IPS-NIHi11 (cell line): ENCODE results near the gene GATA6.

Source experiments
- DNase-seq: peaks from one replicate; pipeline ENCODE4 v3.0.0; 2012; ENCODE audit warnings: mixed read lengths, low spot score

GATA6 gene

DNA sequence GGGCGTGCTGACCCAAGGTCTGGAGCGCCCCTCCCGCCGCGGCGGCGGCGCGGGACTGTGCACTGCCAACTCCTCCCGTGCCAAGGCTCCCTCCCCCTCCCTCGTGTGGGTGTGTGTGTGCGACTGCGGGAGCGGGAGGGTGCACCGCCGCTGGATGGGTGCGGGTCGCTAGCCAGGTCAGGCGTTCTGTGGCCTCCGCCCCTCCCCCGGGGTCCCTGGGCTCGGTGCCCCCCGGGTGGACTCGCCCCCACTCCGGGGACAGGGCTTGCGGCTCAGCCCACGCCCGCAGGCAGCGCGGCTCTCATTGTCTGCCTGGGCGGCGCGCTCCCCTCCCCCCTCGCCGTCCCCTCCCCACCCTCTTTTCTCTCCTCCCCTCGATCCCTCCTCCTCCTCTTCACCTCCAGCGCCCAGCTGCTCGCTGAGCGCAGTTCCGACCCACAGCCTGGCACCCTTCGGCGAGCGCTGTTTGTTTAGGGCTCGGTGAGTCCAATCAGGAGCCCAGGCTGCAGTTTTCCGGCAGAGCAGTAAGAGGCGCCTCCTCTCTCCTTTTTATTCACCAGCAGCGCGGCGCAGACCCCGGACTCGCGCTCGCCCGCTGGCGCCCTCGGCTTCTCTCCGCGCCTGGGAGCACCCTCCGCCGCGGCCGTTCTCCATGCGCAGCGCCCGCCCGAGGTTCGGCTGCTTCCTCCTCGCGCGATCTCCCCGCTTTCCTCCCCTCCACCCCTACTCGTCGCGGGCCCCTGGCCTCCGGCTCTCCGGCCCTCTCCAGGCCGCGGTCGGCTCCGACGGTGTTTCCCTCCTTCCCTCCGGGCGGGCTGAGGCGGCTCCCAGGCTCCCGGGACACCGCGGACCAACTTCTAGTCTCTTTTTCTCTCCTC, at the start of gene GATA6:
GATA6 (plus strand) TSS at position 579 of the 878 bp plus-strand sequence. CDS start 1,556 bp downstream, outside the sequence.
- peak; percentile 83 for DNase-seq

DNA sequence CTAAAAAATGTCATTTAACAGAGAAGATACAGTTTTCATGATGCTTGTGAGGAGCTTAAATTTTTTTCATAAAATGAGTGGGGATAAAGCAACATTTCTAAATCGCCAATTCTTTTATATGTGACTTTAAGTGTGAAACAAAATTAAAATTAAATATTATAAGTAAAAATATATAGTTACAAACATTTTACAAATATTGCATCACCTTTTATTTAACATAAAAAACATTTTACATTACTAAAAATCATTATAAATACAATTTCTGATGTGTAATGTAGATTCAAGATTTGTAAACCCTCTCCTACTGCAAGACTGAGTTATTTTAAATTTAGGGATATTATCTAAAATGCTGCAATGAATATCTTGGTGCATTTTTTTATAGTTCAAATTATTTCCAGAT, 44.4 kb upstream of the GATA6 start:
- DNase-seq = no peak

- DNase-seq = no peak
These were observed 40.4 kb upstream of the GATA6 start for GRCh38 chr18:22128954-22129353.

DNA sequence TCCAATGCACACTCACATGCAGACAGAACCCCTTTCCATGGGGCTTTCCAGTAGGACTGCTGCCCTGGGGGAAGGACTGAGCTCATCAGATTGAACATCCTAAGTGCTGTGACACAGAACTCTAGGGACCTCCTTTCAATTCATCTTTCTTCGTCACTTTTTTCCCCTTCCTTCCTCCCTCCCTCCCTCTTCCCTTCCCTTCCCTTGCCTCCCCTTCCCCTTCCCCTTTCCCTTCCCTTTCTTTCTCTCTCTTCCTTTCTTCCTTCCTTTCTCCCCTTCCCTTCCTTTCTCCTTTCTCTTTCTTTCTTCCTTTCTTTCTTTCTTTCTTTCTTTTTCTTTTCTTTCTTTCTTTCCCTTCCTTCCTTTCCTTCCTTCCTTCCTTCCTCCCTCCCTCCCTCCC, 39.6 kb upstream of the GATA6 start:
- no peak for DNase-seq

DNA sequence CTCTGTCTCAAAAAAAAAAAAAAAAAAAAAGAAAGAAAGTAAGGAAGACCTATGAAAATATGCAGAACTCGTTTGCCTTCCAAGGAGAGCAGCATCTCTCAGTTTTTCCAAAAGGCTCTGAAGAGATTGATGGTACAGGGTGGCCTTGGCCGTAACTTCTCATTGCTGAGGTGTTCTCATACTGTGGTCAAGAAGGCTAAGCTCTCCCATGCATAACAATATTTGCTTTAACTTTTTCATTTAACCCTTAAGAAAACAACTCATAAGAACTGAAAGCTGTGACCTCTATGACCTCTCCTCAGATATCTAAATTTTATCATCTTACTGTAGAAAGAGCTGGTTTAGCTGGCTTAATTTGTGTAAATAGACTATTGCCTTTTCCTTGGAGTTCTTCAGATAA, 37.1 kb upstream of the GATA6 start:
- DNase-seq = no peak

GRCh38 chr18:22132763-22133162, 36.6 kb upstream of the GATA6 start:
- DNase-seq = no peak

DNA sequence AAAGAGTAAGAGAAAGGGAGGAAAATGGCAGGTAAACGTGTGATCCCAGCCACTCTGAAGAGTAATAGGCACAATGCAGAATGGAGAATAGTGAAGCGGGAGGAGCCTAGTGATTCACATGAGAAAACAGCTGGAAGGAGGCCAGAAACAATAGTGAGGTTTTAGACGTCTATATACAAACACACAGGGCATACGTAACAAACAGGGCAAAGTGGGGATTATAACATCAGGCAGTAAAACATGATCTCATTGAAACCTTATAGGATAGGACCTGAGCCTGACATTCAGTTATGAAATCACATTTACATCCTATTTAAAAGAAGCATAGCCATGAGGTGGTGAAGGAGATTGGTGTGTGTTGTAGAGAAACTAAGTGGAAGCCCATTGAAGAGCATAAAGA, 33.0 kb upstream of the GATA6 start:
- no peak for DNase-seq

DNA sequence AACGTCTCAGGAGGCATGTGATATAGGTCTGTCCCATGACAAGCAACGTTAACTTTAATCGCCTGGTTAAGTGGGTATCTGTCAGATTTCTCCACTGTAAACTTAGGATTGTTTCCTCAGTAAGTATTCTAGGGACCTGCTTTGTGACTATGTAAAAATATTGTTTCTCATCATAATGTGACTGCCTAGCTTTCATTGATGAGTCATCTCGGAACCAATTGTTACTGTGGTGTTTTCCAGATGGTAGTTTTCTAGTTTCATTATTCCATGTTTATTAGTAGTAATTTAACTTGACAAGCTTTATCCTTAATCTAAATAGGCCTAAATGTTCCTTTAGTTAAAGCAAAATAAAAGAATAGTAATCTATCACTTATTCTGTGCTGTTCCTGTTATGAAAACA, 28.2 kb upstream of the GATA6 start:
- no peak for DNase-seq

DNA sequence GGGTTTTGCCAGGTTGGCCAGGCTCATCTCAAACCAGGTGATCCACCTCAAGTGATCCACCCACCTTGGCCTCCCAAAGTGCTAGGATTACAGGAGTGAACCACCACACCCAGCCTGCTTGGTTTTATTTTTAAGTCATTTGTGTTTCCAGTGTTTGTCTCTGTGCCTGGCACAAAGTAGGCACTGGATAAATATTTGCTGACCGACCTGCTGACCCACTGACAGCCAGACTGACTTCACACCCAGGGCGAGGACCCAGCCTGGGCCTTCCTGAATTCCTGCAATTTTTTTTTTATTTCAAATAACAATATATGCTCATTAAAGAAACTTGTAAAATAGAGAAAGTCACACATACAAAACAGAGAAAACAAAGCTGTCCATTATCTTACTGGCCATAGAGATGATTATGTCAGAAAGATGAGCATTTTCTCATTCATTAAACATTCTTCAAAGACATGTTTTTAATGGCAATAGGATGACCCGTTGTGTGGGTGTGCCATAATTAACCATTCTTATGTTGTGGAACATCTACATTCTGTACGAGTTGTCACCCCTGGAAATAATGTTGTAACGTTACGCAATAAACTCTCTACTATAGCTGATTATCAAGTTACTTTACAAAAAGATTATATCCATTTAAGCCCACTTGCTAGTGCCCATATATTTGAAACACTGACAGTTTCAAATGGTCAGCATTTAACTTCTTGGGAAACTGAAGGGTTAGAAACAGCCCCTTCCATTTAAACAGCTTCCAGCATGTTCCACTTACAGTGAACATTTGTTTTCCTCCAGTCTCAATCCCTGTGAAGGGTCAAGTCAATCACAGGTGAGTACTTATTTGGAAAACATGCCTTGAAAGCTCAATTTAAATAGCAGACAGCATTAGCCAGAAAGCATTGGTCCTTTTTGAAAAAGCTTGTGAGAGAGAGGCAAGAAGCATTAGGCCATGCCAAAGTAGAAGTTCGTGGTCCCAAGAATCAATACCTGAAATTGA, 25.7 kb upstream of the GATA6 start:
- DNase-seq = no peak

GRCh38 chr18:22145160-22145559, 24.2 kb upstream of the GATA6 start:
- no peak for DNase-seq

- DNase-seq = no peak
These were observed 19.7 kb upstream of the GATA6 start for GRCh38 chr18:22149710-22150109.

DNA sequence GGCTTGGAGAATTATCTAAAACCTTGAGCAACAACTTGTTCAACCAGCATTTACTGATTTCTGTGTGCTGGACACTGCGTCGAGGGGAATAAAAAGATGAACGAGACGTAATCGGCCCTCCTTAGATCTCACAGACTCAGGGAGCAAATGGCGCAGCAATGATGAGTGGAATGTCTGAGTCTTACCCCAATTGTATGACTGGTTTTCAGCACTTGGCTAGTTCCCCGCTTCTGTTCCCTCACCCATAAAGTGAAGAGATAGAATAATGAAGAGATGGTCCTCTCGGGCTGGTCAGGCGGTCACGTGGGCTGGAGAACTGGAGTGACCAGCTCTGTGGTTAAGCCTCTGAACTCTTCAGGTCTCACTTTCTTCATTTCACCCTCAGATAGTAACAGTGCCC, 17.3 kb upstream of the GATA6 start:
- DNase-seq = no peak

GRCh38 chr18:22153428-22153827, 16.0 kb upstream of the GATA6 start:
- DNase-seq = no peak

DNA sequence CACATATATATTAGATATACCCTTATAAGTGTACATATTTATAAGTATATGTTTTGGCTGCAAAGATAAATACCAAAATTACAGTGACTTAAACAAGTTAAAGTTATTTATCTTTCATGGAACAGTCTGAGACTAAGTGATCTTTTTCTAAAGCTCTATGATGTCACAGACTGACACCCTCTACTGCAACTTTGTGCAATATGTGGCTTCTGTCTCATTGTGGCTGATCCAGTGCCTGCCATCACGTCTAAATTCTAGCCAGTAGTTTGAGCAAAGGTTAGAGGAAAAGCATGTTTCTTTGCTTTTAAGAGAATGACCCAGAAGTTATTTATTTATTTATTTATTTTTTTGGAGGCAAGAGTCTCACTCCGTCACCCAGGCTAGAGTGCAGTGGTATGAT, 13.8 kb upstream of the GATA6 start:
- DNase-seq = no peak

GRCh38 chr18:22159014-22159413, 10.4 kb upstream of the GATA6 start:
- DNase-seq = no peak

GRCh38 chr18:22161090-22161489, 8.3 kb upstream of the GATA6 start:
- no peak for DNase-seq

DNA sequence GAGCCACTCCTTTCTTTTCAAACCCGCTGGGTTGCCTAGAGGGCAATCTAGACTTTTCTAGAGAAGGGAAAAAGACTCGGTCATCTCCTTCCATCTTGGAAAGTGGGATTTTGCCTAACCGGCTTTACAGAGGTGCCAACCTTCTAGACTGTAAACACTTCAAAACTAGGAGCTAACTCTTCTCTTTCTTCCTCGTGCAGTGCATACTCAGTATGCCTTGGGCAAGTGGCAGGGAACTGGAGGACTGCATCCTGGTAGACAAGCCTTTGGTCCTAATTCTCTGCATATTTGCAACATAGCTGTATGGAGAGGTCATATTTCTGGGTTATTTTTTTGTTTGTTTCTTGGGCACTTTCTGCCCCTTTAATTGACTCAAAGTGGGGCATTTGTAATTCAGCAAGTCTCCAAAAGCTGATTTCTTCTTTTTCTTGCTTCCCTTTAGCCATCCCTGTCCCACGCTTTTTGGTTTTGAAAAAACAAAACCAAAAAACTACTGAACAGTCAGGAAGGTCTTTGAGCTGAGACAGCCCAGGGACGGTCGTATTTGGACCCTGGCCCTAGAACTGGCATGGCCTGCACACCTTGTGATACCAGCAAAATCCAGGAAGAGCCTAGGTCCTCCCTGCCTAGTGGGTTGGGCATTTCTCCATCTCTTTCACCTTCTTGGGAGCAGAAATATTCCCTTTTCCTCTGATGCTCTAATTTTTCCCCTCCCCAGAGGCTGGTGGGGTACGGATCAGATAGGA, 5.8 kb upstream of the GATA6 start:
- no peak for DNase-seq

- DNase-seq = no peak
These were observed 4.9 kb upstream of the GATA6 start for GRCh38 chr18:22164337-22165048.

DNA sequence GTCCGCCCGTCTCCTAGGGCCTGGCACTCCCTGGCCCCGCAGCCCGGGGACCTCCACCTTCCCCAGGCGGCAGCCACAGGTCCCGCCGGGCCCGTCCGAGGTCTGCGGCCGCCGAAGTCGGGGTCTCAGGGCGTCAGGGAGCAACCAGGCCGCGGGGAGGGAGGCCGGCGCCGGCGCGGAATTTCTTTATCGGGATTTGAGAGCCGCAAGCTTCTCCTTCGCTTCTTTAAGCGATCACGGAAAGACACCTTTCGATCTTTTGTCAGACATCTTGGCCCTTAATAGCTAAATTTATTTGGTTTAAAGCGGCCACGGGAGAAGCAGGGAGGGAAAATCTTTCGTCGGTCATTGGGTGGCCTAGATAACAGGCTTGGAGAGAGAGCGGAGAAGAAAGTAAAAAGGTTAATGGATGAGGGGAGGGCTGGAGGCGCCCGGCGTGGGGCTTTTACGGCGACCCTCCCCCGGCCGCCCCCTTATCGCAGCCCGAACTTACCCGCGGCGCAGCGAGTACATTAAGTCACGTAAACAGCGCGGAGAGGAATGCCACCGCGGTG, 4.3 kb upstream of the GATA6 start:
- peak; percentile 46 for DNase-seq

DNA sequence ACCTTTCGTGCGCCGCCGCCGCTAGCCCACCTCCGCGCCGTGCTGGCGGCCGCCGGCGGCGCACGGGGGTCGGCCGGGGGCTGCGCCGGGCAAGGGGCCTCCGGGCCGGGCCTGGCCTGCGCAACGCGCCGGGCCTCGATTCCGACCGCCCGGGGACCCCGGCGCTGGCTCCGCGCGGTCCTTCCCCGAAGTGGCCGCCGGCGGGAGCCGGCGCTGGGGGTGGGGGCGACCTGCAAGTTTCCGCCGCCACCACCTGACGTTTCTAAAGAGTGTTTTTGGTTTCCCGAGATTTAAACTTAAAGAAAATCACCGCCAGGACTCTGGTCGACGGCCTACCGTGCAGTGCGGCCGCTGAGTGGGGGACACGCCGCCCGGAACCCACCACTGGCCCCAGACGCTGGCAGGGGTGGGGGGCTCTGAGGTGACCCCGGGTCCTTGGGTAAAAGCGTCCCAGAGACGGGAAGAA, 3.8 kb upstream of the GATA6 start:
- peak; percentile 51 for DNase-seq
